Fibroblast of pulmonary artery (primary cell): ENCODE data around the gene MORC4.
A peak's percentile ranks its signal among the peaks of the same experiment; 100 is the strongest.

Experiments used
- DNase-seq: peaks from one replicate; pipeline ENCODE4 v3.0.0-alpha.2; 2010; ENCODE audit warnings: low read depth
- H3K4me3 ChIP-seq: replicated peaks from 2 replicates; pipeline ENCODE4 v1.5.1; 2011; ENCODE audit warnings: low read depth, mild to moderate bottlenecking, control low read depth, low read length, moderate library complexity
- TF ChIP-seq, protein P1 (sequence below): IDR thresholded peaks from 2 replicates; pipeline ENCODE4 v1.5.1; 2011; ENCODE audit warnings: mild to moderate bottlenecking, control low read depth, low read length, inconsistent platforms; ENCODE audit errors: missing control alignments

MORC4 gene

DNA sequence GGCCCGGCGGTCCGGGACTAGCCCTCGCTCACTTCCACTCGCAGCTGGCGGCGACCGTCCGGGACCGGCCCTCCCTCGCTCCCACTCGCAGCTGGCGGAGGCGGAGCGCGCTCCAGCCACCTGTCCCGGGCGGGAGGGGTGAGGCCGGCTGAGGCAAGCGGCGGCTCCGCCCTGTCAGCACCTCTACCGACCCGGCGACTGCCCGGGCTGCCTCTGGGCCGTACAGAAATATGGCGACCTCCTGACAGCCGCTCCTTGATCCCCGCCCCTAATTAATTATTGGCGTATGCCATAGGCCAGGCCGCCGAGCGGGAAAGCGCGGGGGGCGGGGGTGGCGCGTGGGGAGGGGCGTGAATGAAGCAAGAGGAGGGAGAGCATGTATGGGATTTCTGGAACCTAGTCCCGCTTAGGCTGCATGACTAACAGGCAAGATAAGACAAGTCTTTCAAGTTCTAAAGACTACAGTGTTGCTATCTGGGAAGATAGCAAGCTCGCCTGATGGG, at the start of gene MORC4:
MORC4 (minus strand) TSS at position 200 of the 503 bp plus-strand sequence. CDS start 243 bp downstream, outside the sequence.
- peak; percentile 74 for DNase-seq
- TF ChIP-seq, protein P1, sequence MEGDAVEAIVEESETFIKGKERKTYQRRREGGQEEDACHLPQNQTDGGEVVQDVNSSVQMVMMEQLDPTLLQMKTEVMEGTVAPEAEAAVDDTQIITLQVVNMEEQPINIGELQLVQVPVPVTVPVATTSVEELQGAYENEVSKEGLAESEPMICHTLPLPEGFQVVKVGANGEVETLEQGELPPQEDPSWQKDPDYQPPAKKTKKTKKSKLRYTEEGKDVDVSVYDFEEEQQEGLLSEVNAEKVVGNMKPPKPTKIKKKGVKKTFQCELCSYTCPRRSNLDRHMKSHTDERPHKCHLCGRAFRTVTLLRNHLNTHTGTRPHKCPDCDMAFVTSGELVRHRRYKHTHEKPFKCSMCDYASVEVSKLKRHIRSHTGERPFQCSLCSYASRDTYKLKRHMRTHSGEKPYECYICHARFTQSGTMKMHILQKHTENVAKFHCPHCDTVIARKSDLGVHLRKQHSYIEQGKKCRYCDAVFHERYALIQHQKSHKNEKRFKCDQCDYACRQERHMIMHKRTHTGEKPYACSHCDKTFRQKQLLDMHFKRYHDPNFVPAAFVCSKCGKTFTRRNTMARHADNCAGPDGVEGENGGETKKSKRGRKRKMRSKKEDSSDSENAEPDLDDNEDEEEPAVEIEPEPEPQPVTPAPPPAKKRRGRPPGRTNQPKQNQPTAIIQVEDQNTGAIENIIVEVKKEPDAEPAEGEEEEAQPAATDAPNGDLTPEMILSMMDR, result no peak
- peak within 1 kb of the TSS; percentile 58 for H3K4me3 ChIP-seq

DNA sequence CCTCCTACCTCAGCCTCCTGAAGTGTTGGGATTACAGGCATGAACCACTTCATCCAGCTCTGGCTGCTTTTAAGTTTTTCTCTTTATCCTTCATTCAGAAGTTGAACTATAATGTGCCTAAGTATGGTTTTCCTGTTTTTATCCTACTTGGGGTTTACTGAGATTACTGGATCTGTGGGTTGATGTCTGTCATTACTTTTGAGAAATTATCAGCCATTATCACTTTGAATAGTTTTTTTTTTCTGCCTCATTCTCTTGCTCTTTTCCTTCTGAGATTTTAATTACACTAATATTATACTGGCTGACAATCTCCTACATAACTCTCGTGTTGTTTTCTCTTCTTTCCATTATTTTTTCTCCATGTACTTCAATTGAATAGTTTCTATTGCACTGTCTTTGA, 47.6 kb upstream of the MORC4 start:
- no peak overlapping the region for H3K4me3 ChIP-seq
- TF ChIP-seq, protein P1, result no peak
- DNase-seq, result no peak

DNA sequence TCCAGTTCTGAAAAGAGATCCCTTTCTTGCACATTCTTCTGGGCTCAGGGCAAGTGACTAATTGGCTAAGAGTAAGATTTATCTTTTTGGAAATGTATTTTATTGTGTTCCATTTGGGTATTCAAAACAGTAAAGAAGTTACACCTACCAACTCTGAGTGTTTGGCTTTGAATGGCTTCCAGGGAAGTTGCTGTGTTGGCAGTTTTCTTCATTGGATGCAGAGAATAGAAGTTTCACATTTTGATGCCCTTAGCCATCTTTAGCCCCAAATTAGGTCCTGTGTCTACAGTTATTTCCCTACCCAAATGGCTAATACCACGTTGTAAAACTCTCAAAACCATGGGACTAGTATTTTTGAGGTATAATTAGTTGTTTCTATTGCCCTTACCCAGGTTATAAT, 29.7 kb upstream of the MORC4 start:
- no peak overlapping the region for H3K4me3 ChIP-seq
- TF ChIP-seq, protein P1, result no peak
- DNase-seq, result no peak

DNA sequence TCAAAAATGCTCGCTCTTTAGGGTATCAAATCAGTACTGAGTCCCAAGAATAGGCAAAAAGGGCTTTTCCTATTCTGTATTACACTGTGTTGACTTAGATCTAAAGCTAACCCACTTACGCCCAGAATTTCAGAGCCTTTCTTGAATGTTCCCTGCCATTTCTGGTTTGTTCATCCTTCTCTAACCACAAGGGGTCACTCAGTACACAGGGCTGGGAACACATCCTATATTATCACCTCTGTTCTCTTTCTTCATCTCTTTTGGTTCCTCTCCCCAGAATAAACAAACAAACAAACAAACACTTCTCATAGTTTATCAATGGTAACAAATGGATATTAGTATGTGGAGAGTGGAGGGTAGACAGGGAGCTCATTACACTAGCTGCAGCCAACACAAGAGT, 25.5 kb upstream of the MORC4 start:
- peak; percentile 48 for DNase-seq
- TF ChIP-seq, protein P1, result peak; percentile 65
- H3K4me3 ChIP-seq, result no peak overlapping the region

DNA sequence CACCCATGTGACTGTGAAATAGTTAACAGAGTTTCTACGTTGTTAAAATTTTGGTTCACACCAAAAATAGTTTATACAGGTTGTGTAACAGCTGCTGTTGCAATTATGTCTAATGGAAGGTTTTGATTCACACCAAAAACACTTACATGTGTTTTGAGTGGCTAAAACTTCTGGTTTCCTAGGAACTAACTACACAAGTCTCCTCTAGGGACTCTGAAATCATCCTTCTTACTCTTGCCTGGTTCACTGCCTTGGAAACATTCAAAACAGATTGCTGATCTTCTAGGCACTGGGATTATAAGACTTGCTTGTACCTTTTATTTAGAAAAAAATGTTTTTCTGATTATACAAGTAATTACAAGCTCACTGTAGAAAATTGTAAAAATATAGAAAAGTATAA, 14.9 kb upstream of the MORC4 start:
- peak; percentile 6 for DNase-seq

DNA sequence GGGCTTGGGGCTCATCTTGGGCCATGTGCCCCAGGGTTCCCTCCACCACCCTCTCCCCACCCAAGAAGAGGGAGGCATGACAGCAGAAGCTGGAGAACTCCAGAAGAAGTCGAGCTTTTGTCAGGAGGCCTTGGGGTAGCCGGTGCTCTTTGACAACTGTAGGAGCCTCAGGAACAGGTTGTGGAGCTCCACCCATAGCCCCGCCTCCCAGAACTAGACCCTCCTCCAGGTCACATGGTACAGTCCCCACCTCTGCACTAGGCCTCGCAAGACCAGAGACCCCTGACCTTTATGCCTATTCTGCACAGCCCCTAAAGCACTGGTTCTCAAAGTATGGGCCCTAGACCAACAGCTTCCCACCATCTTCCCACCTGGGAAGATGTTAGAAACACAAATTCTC, 8.0 kb upstream of the MORC4 start:
- DNase-seq, result no peak

More for the DNA sequence above, 14.9 kb upstream of the MORC4 start:
- no peak overlapping the region for H3K4me3 ChIP-seq
- TF ChIP-seq, protein P1, result no peak

More for the DNA sequence above, 8.0 kb upstream of the MORC4 start:
- TF ChIP-seq, protein P1, result no peak
- H3K4me3 ChIP-seq, result no peak overlapping the region
